Iris pigment epithelial cell (primary cell): Measurements from ENCODE around the gene ARMH3.

Source experiments
- DNase-seq: peaks from one replicate; pipeline ENCODE4 v3.0.0-alpha.2; 2011; ENCODE audit warnings: low read depth

Gene ARMH3

GRCh38 chr10:101895781-101896180 is 160.2 kb downstream of the ARMH3 start:
- DNase-seq: no peak

GRCh38 chr10:101894742-101895141 is 161.2 kb downstream of the ARMH3 start:
- DNase-seq: no peak

- no peak for DNase-seq
These were observed 161.7 kb downstream of the ARMH3 start for GRCh38 chr10:101894266-101894665.

GRCh38 chr10:101893510-101894120 is 162.4 kb downstream of the ARMH3 start:
- DNase-seq: no peak

- DNase-seq: peak; percentile 37
These were observed 163.1 kb downstream of the ARMH3 start for GRCh38 chr10:101892782-101893391.

GRCh38 chr10:101889256-101890210 is 166.4 kb downstream of the ARMH3 start:
- DNase-seq: peak; percentile 82

GRCh38 chr10:101888251-101888949 is 167.6 kb downstream of the ARMH3 start:
- no peak for DNase-seq

- no peak for DNase-seq
These were observed 168.2 kb downstream of the ARMH3 start for GRCh38 chr10:101887775-101888174.

- no peak for DNase-seq
These were observed 169.3 kb downstream of the ARMH3 start for GRCh38 chr10:101886521-101887312.

GRCh38 chr10:101881036-101881774 is 174.8 kb downstream of the ARMH3 start:
- DNase-seq: no peak

GRCh38 chr10:101880232-101880573 is 175.8 kb downstream of the ARMH3 start:
- no peak for DNase-seq

- peak; percentile 91 for DNase-seq
These were observed 176.3 kb downstream of the ARMH3 start for GRCh38 chr10:101879456-101880231.

GRCh38 chr10:101878869-101879268 is 177.1 kb downstream of the ARMH3 start:
- DNase-seq: no peak

GRCh38 chr10:101875068-101875688 is 180.8 kb downstream of the ARMH3 start:
- DNase-seq: no peak

- DNase-seq: no peak
These were observed 181.7 kb downstream of the ARMH3 start for GRCh38 chr10:101874252-101874651.

GRCh38 chr10:101867931-101868330 is 188.0 kb downstream of the ARMH3 start:
- DNase-seq: peak; percentile 29

- no peak for DNase-seq
These were observed 196.4 kb downstream of the ARMH3 start for GRCh38 chr10:101859530-101859929.

- DNase-seq: no peak
These were observed 197.1 kb downstream of the ARMH3 start for GRCh38 chr10:101858723-101859500.
